Choroid plexus epithelial cell (primary cell): Measurements from ENCODE around the gene ZNRF3.

Source experiments
- DNase-seq: peaks from one replicate; pipeline ENCODE4 v3.0.0-alpha.2; 2010; ENCODE audit warnings: low read depth
- H3K4me3 ChIP-seq: 2 replicates; pipeline ENCODE4 v1.5.1; 2011; ENCODE audit warnings: low read depth, mild to moderate bottlenecking, control low read depth, low read length, moderate library complexity
- CTCF ChIP-seq: conservative IDR thresholded peaks from 2 replicates; pipeline ENCODE4 v1.5.1; 2011; ENCODE audit warnings: low read depth, mild to moderate bottlenecking, control low read depth, inconsistent platforms, low read length, moderate library complexity

The ZNRF3 gene

GRCh38 chr22:29056472-29056871 lies 173.1 kb downstream of the ZNRF3 start:
- no peak for TF ChIP-seq CTCF
- no peak for DNase-seq
- no peak overlapping the region for H3K4me3 ChIP-seq

GRCh38 chr22:29060251-29060869 lies 177.0 kb downstream of the ZNRF3 start:
- no peak overlapping the region for H3K4me3 ChIP-seq
- no peak for TF ChIP-seq CTCF
- no peak for DNase-seq

- DNase-seq: no peak
- TF ChIP-seq CTCF: no peak
- no peak overlapping the region for H3K4me3 ChIP-seq
Observed at GRCh38 chr22:29060931-29061330, 177.6 kb downstream of the ZNRF3 start.

- H3K4me3 ChIP-seq: no peak within 1 kb of the TSS
- no peak for DNase-seq
- TF ChIP-seq CTCF: no peak
Observed at GRCh38 chr22:29061773-29062172, 178.4 kb downstream of the ZNRF3 start, which contains the start of gene C22orf31. C22orf31 (minus strand) TSS chr22:29061831; CDS start chr22:29061792, 39 bp downstream.

- DNase-seq: no peak
- TF ChIP-seq CTCF: no peak
- no peak overlapping the region for H3K4me3 ChIP-seq
Observed at GRCh38 chr22:29062286-29062821, 179.0 kb downstream of the ZNRF3 start.

- TF ChIP-seq CTCF: no peak
- no peak overlapping the region for H3K4me3 ChIP-seq
- DNase-seq: no peak
Observed at GRCh38 chr22:29065468-29066190, 182.3 kb downstream of the ZNRF3 start.
